Cardiac muscle cell (in vitro differentiated cells and primary cell): ENCODE measurements around the gene ARRDC3. TPM values are rescaled to one million over a fixed set of nuclear protein-coding genes. Genes with fewer than 3 reads are reported as not detected.
A peak's percentile ranks its signal among the peaks of the same experiment; 100 is the strongest.

ENCODE experiments used
- DNase-seq, 2 donors: peaks; one replicate each; pipeline versions ENCODE4 v3.0.0 to v3.0.0-alpha.2; 2010 to 2017; ENCODE audit warnings: low read depth in 1 of 2, low spot score in 1 of 2
- H3K27ac ChIP-seq: fragments of 200-600 bp; sonication (generic); 2 replicates; pipeline ENCODE4 v1.5.1; 2016
- H3K27me3 ChIP-seq: fragments of 200-600 bp; sonication (generic); 2 replicates; pipeline ENCODE4 v1.6.0; 2016; ENCODE audit warnings: control low read depth
- H3K36me3 ChIP-seq: fragments of 200-600 bp; sonication (generic); 2 replicates; pipeline ENCODE4 v1.5.1; 2016; ENCODE audit warnings: control low read depth
- H3K4me1 ChIP-seq: fragments of 200-600 bp; sonication (generic); 2 replicates; pipeline ENCODE4 v1.8.1; 2017; ENCODE audit warnings: low read depth, mild to moderate bottlenecking, mixed run types
- H3K4me3 ChIP-seq: fragments of 200-600 bp; sonication (generic); 2 replicates; pipeline ENCODE4 v1.5.1; 2016; ENCODE audit warnings: mild to moderate bottlenecking
- H3K9me3 ChIP-seq: fragments of 200-600 bp; sonication (generic); 2 replicates; pipeline ENCODE4 v1.5.1; 2017; ENCODE audit warnings: low read depth, mild to moderate bottlenecking, control low read depth
- CTCF ChIP-seq: IDR thresholded peaks from 2 replicates; pipeline ENCODE4 v1.5.1; 2012; ENCODE audit warnings: low read depth, mild to moderate bottlenecking, low read length
- polyA plus RNA-seq: library from polyadenylated mRNA; unstranded; fragments of >200 nt; fragmentation: Nextera tagmentation; extraction: Ambion mirVana; gene quantifications from 2 replicates; pipeline ENCODE4 v1.2.1, GENCODE V29; 2016
- total RNA-seq: library from RNA; depleted of rRNA; stranded (reverse); fragments of >200 nt; gene quantifications from 2 replicates; pipeline ENCODE4 v1.2.3, GENCODE V29; 2016

ARRDC3 gene
- total and polyA plus RNA-seq, 2 experiments from 2014 or later, result 56.8 to 75.8 TPM

GRCh38 chr5:91409304-91409703, 26.2 kb upstream of the ARRDC3 start:
- Histone ChIP-seq H3K4me3 (no peak overlapping the region), H3K9me3 (no peaks in the 10 kb centered on the region), H3K36me3 (no peaks in the 10 kb centered on the region), H3K27ac (no peak overlapping the region), H3K4me1 (no peaks in the 10 kb centered on the region), H3K27me3 (no peaks in the 10 kb centered on the region)
- no peak for DNase-seq
- no peak for TF ChIP-seq CTCF

DNA sequence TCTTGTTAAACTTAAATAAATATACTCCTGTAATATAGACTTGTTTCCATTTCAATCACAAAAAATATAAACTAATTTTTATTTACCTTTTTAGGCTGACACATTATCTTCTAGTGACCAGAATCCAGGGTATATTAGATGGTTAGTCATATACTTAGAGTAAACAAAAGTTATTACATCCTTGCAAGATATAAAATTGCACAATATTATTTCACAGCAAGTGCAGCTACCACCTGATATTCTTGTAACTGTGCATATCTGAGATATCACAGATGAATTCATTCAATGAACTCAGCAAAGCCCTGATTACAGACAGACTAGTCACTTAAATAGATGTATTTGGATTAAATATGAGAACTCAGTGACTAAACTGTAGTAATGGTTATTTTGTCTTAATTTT, 25.6 kb upstream of the ARRDC3 start:
- Histone ChIP-seq H3K27ac (no peak overlapping the region), H3K4me1 (no peaks in the 10 kb centered on the region), H3K36me3 (no peaks in the 10 kb centered on the region), H3K9me3 (no peaks in the 10 kb centered on the region), H3K27me3 (no peaks in the 10 kb centered on the region), H3K4me3 (no peak overlapping the region)
- DNase-seq, result no peak
- TF ChIP-seq CTCF, result no peak

DNA sequence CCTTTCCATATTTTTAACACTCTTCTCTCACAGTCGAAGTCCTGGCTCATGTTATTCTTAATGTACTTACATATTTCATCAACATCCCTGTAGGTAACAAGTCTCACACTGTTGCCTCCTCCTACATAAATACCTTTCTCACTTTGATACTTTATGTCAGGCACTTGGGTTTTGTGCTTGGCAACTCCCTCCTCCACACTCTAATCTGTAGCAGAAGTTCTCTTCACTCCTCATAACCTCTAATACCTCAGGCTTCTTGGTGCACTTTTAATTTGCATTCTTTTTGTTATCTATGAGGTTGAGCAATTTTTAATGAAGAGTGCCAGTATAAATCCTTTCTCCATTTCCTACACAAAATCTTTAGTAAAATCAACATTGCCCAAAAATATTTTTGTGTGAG, 24.1 kb upstream of the ARRDC3 start:
- Histone ChIP-seq H3K4me1 (no peaks in the 10 kb centered on the region), H3K27ac (no peak overlapping the region), H3K36me3 (no peaks in the 10 kb centered on the region), H3K4me3 (no peak overlapping the region), H3K27me3 (no peaks in the 10 kb centered on the region), H3K9me3 (no peaks in the 10 kb centered on the region)
- peak in 1 of 2 donors; percentile 10 for DNase-seq
- TF ChIP-seq CTCF, result no peak

DNA sequence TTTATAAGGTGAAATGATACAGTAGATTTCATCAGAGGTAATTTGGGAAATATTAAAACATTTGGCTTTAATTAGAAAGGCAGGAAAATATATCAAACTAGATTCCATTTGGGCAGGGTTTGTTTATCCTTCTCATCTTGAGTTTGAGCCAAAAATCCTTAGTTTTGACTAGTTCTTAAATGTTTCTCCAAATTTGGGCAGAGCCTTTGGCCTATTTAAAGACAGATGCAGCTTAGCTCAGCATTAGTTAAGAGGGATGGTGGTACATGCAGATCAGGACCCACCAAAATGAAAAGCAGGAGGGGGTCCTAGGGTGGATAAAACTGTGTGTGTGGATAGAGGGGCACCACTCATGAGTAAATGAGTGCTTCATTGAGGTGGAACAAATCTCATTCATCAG, 20.3 kb upstream of the ARRDC3 start:
- Histone ChIP-seq H3K4me3 (no peak overlapping the region), H3K27ac (no peak overlapping the region), H3K9me3 (no peaks in the 10 kb centered on the region), H3K36me3 (no peaks in the 10 kb centered on the region), H3K27me3 (no peaks in the 10 kb centered on the region), H3K4me1 (no peaks in the 10 kb centered on the region)
- no peak for DNase-seq
- TF ChIP-seq CTCF, result no peak

GRCh38 chr5:91401175-91401574, 18.1 kb upstream of the ARRDC3 start:
- DNase-seq, result no peak

More at GRCh38 chr5:91401175-91401574, 18.1 kb upstream of the ARRDC3 start:
- Histone ChIP-seq H3K27me3 (no peaks in the 10 kb centered on the region), H3K4me1 (no peaks in the 10 kb centered on the region), H3K27ac (no peak overlapping the region), H3K9me3 (no peaks in the 10 kb centered on the region), H3K36me3 (no peaks in the 10 kb centered on the region), H3K4me3 (no peak overlapping the region)
- TF ChIP-seq CTCF, result no peak
